Suprapubic skin (tissue), 4 donors: Measurements from ENCODE around the gene VWA3B.

Source experiments
- EP300 ChIP-seq: sonication (generic); formaldehyde crosslinking; IDR thresholded peaks from one replicate; pipeline ENCODE4 v1.6.1; 2017; ENCODE audit warnings: antibody characterized with exemption
- POLR2A ChIP-seq, 2 donors: fragments of 450-650 bp; IDR thresholded peaks; one replicate each; pipeline ENCODE4 v1.6.1; 2017; ENCODE audit warnings: antibody characterized with exemption in 2 of 2, mild to moderate bottlenecking in 2 of 2, moderate library complexity in 2 of 2
- POLR2AphosphoS5 ChIP-seq, 3 donors: sonication (generic); formaldehyde crosslinking; IDR thresholded peaks; one replicate each; pipeline ENCODE4 v1.6.1; 2017; ENCODE audit warnings: antibody characterized with exemption in 3 of 3
- TF ChIP-seq, protein P1 (sequence below), 2 donors: fragments of 200-600 bp in 1 of 2; fragments of 450-650 bp in 1 of 2; sonication (generic) in 1 of 2; IDR thresholded peaks; one replicate each; pipeline ENCODE4 v1.5.1; 2016 to 2019; ENCODE audit warnings: antibody characterized with exemption in 2 of 2, mild to moderate bottlenecking in 1 of 2, moderate library complexity in 1 of 2

DNA sequence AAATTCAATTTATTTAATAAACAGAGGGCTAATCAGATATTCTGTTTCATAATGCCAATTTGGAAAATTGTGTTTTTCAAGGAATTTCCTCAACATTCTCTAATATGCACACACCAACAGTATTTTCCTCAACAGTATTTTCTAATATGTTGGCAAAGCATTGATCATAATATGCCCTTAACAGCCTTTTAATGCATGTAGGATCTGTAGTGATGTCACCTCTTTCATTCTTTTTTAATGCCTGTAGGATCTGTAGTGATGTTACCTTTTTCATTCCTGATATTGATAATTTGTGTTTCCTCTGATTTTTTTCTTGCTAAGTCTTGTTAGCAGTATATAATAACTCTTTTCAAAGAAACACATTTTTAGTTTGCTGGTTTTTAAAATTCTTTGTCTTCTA is 15.9 kb downstream of the VWA3B start:
- TF ChIP-seq POLR2AphosphoS5 (IDR thresholded peaks at IDR 0.05) = no peak
- TF ChIP-seq, protein P1, sequence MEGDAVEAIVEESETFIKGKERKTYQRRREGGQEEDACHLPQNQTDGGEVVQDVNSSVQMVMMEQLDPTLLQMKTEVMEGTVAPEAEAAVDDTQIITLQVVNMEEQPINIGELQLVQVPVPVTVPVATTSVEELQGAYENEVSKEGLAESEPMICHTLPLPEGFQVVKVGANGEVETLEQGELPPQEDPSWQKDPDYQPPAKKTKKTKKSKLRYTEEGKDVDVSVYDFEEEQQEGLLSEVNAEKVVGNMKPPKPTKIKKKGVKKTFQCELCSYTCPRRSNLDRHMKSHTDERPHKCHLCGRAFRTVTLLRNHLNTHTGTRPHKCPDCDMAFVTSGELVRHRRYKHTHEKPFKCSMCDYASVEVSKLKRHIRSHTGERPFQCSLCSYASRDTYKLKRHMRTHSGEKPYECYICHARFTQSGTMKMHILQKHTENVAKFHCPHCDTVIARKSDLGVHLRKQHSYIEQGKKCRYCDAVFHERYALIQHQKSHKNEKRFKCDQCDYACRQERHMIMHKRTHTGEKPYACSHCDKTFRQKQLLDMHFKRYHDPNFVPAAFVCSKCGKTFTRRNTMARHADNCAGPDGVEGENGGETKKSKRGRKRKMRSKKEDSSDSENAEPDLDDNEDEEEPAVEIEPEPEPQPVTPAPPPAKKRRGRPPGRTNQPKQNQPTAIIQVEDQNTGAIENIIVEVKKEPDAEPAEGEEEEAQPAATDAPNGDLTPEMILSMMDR (IDR thresholded peaks at IDR 0.05) = no peak
- TF ChIP-seq EP300 = no peak
- TF ChIP-seq POLR2A (IDR thresholded peaks at IDR 0.05) = no peak
